Fibroblast of the conjunctiva (primary cell): ENCODE results near the gene GNG4.
"Not testable (repeated sequence)": the region's sequence is repeated elsewhere in the genome, so short reads cannot be mapped to it uniquely, and the experiment has no call there.

ENCODE experiments used
- DNase-seq: peaks from one replicate; pipeline ENCODE4 v3.0.0-alpha.2; 2010; ENCODE audit warnings: low read depth

The GNG4 gene

GRCh38 chr1:235625831-235626230 is 23.8 kb downstream of the GNG4 start:
- no peak for DNase-seq

GRCh38 chr1:235625340-235625739 is 24.2 kb downstream of the GNG4 start:
- no peak for DNase-seq

GRCh38 chr1:235624721-235625333 is 24.8 kb downstream of the GNG4 start:
- no peak for DNase-seq

GRCh38 chr1:235622936-235623779 is 26.4 kb downstream of the GNG4 start:
- DNase-seq = no peak

GRCh38 chr1:235619149-235619548 is 30.4 kb downstream of the GNG4 start:
- not testable (repeated sequence) for DNase-seq

GRCh38 chr1:235617808-235618207 is 31.8 kb downstream of the GNG4 start:
- DNase-seq = no peak

- DNase-seq = no peak
Observed at GRCh38 chr1:235617140-235617539, 32.4 kb downstream of the GNG4 start.

- DNase-seq = no peak
Observed at GRCh38 chr1:235614442-235614954, 35.1 kb downstream of the GNG4 start.

GRCh38 chr1:235613602-235614001 is 36.0 kb downstream of the GNG4 start:
- no peak for DNase-seq

- DNase-seq = no peak
Observed at GRCh38 chr1:235612761-235613160, 36.8 kb downstream of the GNG4 start.

GRCh38 chr1:235610157-235610556 is 39.4 kb downstream of the GNG4 start:
- DNase-seq = no peak

GRCh38 chr1:235608278-235608677 is 41.3 kb downstream of the GNG4 start:
- DNase-seq = no peak

GRCh38 chr1:235607284-235607683 is 42.3 kb downstream of the GNG4 start:
- DNase-seq = no peak

- DNase-seq = no peak
Observed at GRCh38 chr1:235601104-235601503, 48.5 kb downstream of the GNG4 start.

GRCh38 chr1:235599536-235599935 is 50.0 kb downstream of the GNG4 start:
- no peak for DNase-seq

GRCh38 chr1:235597867-235598553 is 51.6 kb downstream of the GNG4 start:
- DNase-seq = peak; percentile 10

GRCh38 chr1:235595079-235595478 is 54.5 kb downstream of the GNG4 start:
- DNase-seq = no peak

GRCh38 chr1:235594281-235594895 is 55.2 kb downstream of the GNG4 start:
- not testable (repeated sequence) for DNase-seq

- DNase-seq = no peak
Observed at GRCh38 chr1:235588916-235589515, 60.6 kb downstream of the GNG4 start.

GRCh38 chr1:235588156-235588555 is 61.4 kb downstream of the GNG4 start:
- no peak for DNase-seq

- no peak for DNase-seq
Observed at GRCh38 chr1:235586992-235587391, 62.6 kb downstream of the GNG4 start.

- no peak for DNase-seq
Observed at GRCh38 chr1:235586413-235586812, 63.2 kb downstream of the GNG4 start.
